HepG2 (cell line): Measurements from ENCODE around the gene ADAM15. TPM values are rescaled to one million over a fixed set of nuclear protein-coding genes. Genes with fewer than 3 reads are reported as not detected.

ENCODE experiments used
- CHD2 ChIP-seq: IDR thresholded peaks from 2 replicates; pipeline ENCODE4 v1.6.1; 2011; ENCODE audit warnings: low read depth, low read length, improper control_type of control experiment
- GPN1 ChIP-seq: sonication (generic); formaldehyde crosslinking; IDR thresholded peaks from 2 replicates; pipeline ENCODE4 v1.5.1; 2020; ENCODE audit warnings: missing genetic modification reagents, borderline replicate concordance
- ISX ChIP-seq: sonication (generic); formaldehyde crosslinking; conservative IDR thresholded peaks from 2 replicates; pipeline ENCODE4 v1.5.0; 2020; ENCODE audit warnings: missing genetic modification reagents
- PITX1 ChIP-seq: sonication (generic); formaldehyde crosslinking; IDR thresholded peaks from 2 replicates; pipeline ENCODE4 v1.5.1; 2020; ENCODE audit warnings: mild to moderate bottlenecking, missing genetic modification reagents
- RNF2 ChIP-seq: fragments of 450-650 bp; conservative IDR thresholded peaks from 2 replicates; pipeline ENCODE4 v1.6.1; 2016; ENCODE audit warnings: low read depth
- ZNF432 ChIP-seq: sonication (generic); formaldehyde crosslinking; IDR thresholded peaks from 2 replicates; pipeline ENCODE4 v1.5.0; 2020; ENCODE audit warnings: missing genetic modification reagents, mild to moderate bottlenecking, borderline replicate concordance
- ZNF552 ChIP-seq: sonication (generic); formaldehyde crosslinking; IDR thresholded peaks from 2 replicates; pipeline ENCODE4 v1.9.0; 2022; ENCODE audit warnings: missing genetic modification reagents, mild to moderate bottlenecking, borderline replicate concordance
- ZNF619 ChIP-seq: sonication (generic); formaldehyde crosslinking; IDR thresholded peaks from 2 replicates; pipeline ENCODE4 v1.4.0; 2020; ENCODE audit warnings: mild to moderate bottlenecking, missing genetic modification reagents
- ZNF891 ChIP-seq: sonication (generic); formaldehyde crosslinking; IDR thresholded peaks from 2 replicates; pipeline ENCODE4 v1.5.0; 2020; ENCODE audit warnings: mild to moderate bottlenecking, missing genetic modification reagents
- ZSCAN21 ChIP-seq: sonication (generic); formaldehyde crosslinking; IDR thresholded peaks from 2 replicates; pipeline ENCODE4 v1.8.0; 2022; ENCODE audit warnings: mild to moderate bottlenecking, missing genetic modification reagents, moderate library complexity, borderline replicate concordance
- polyA plus RNA-seq, 8 experiments: library from polyadenylated mRNA; depleted of rRNA in 3 of 8; stranded (reverse) in 7 of 8; unstranded in 1 of 8; fragments of >200 nt; fragmentation: Illumina TruSeq in 4 of 8; extraction: Trizol in 4 of 8; gene quantifications; 2 replicates each; pipeline versions ENCODE4 v1.2.1 to v1.2.3, GENCODE V29; 2011 to 2016; ENCODE audit warnings: low read depth in 4 of 8, missing spikeins in 1 of 8, mixed read lengths in 1 of 8; ENCODE audit not compliant: insufficient read depth in 1 of 8
- total RNA-seq, 5 experiments: library from RNA; depleted of rRNA; stranded (reverse); fragments of >200 nt; fragmentation: Illumina TruSeq; extraction: Trizol; gene quantifications; 2 replicates each; pipeline ENCODE4 v1.2.3, GENCODE V29; 2016; ENCODE audit warnings: low read depth in 1 of 5
- TF ChIP-seq, protein P1 (sequence below): sonication (generic); formaldehyde crosslinking; IDR thresholded peaks from 2 replicates; pipeline ENCODE4 v1.8.1; 2023; ENCODE audit warnings: mild to moderate bottlenecking, moderate library complexity, missing genetic modification reagents
- TF ChIP-seq, protein P2 (sequence below): sonication (generic); formaldehyde crosslinking; IDR thresholded peaks from 2 replicates; pipeline ENCODE4 v1.8.0; 2023; ENCODE audit warnings: mild to moderate bottlenecking, missing genetic modification reagents
- TF ChIP-seq, protein P3 (sequence below): sonication (generic); formaldehyde crosslinking; IDR thresholded peaks from 2 replicates; pipeline ENCODE4 v1.4.0; 2020; ENCODE audit warnings: missing genetic modification reagents, borderline replicate concordance
- TF ChIP-seq, protein P4 (sequence below): sonication (generic); formaldehyde crosslinking; IDR thresholded peaks from 2 replicates; pipeline ENCODE4 v1.9.0; 2022; ENCODE audit warnings: missing genetic modification reagents, mild to moderate bottlenecking, borderline replicate concordance
- TF ChIP-seq, protein P5 (sequence below): sonication (generic); formaldehyde crosslinking; IDR thresholded peaks from 2 replicates; pipeline ENCODE4 v1.5.0; 2020; ENCODE audit warnings: mild to moderate bottlenecking, missing genetic modification reagents
- TF ChIP-seq, protein P6 (sequence below): sonication (generic); formaldehyde crosslinking; IDR thresholded peaks from 2 replicates; pipeline ENCODE4 v1.4.0; 2020; ENCODE audit warnings: missing genetic modification reagents

The ADAM15 gene
- total and polyA plus RNA-seq, 2 of the 13 experiments (the other 11 are each of a cell fraction or from before 2014, with no cell fraction given): 17.9 to 25.6 TPM

DNA sequence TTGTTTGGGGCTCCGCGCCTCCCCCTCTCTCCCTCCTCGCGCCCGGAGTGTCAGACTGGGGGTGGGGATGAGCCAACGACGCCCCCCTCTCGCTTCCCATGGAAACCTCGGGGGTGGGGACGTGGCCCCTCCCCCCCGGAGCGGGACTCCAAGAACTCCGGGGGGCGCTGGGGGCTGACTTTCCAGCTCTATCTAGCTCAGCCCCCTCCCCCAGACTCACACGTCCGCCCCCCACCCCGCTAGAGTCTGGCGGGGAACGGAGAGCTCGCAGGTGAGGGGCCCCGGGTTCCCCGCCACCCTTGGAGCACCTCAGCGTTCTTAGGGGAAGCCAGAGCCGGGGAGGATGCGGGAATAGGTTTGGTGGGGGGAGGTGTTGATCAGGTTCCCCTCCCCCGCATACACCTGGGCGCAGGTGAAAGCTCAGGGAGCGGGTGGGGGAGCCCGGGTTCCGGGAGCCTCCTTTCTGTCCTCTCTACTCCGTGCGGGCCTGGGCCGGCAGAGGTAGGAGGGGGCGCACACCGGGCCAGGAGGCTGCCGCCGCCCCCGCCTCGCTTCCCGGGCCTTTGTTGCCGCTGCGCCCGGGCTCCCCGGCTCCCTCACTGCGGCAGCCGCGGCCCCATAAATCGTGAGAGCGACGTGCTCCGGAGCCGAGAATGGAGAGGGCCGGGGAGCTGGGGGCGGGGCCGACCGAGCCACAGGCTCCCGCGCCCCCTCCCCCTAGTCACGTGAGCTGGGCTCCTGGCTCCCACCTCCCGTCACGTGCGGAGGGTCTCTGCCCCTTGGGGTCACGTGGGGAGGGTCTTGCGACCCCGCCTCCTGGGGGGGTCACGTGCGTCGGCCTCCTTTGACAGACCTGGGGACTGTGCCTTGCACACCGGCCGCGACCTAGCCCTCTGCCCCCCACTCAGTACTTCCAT lies 29.5 kb downstream of the ADAM15 start (continued):
- TF ChIP-seq, protein P1, sequence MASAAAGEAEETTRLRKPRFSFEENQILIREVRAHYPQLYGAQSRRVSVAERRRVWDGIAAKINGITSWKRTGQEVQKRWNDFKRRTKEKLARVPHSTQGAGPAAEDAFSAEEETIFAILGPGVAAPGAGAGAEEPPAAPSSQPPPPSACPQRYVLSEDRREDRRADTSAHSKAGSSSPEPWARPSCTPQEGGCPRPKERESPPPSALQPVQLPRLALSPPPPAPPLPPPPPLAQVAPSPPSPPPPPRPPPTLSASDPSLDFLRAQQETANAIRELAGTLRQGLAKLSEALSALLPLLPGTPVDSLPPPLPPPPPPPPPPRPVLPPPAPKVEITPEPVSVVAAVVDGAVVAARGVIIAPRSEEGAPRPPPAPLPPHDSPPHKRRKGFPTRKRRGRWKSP (CRISPR knock-in tag): peak; percentile 25; the same call in 1 of the 2 replicates
- TF ChIP-seq ISX (CRISPR knock-in tag) (no peak), RNF2 (no peak), ZNF552 (CRISPR knock-in tag) (no peak), ZNF619 (CRISPR knock-in tag) (no peak), PITX1 (CRISPR knock-in tag) (no peak), ZSCAN21 (no peak), ZNF891 (no peak), ZNF432 (CRISPR knock-in tag) (no peak), CHD2 (no peak), GPN1 (no peak)
- TF ChIP-seq, protein P2, sequence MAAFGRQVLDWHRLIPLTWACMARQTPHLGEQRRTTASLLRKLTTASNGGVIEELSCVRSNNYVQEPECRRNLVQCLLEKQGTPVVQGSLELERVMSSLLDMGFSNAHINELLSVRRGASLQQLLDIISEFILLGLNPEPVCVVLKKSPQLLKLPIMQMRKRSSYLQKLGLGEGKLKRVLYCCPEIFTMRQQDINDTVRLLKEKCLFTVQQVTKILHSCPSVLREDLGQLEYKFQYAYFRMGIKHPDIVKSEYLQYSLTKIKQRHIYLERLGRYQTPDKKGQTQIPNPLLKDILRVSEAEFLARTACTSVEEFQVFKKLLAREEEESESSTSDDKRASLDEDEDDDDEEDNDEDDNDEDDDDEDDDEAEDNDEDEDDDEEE (CRISPR knock-in tag): no peak
- TF ChIP-seq, protein P3, sequence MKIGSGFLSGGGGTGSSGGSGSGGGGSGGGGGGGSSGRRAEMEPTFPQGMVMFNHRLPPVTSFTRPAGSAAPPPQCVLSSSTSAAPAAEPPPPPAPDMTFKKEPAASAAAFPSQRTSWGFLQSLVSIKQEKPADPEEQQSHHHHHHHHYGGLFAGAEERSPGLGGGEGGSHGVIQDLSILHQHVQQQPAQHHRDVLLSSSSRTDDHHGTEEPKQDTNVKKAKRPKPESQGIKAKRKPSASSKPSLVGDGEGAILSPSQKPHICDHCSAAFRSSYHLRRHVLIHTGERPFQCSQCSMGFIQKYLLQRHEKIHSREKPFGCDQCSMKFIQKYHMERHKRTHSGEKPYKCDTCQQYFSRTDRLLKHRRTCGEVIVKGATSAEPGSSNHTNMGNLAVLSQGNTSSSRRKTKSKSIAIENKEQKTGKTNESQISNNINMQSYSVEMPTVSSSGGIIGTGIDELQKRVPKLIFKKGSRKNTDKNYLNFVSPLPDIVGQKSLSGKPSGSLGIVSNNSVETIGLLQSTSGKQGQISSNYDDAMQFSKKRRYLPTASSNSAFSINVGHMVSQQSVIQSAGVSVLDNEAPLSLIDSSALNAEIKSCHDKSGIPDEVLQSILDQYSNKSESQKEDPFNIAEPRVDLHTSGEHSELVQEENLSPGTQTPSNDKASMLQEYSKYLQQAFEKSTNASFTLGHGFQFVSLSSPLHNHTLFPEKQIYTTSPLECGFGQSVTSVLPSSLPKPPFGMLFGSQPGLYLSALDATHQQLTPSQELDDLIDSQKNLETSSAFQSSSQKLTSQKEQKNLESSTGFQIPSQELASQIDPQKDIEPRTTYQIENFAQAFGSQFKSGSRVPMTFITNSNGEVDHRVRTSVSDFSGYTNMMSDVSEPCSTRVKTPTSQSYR: peak; percentile 32; the same call in 1 of the 2 replicates
- TF ChIP-seq, protein P4, sequence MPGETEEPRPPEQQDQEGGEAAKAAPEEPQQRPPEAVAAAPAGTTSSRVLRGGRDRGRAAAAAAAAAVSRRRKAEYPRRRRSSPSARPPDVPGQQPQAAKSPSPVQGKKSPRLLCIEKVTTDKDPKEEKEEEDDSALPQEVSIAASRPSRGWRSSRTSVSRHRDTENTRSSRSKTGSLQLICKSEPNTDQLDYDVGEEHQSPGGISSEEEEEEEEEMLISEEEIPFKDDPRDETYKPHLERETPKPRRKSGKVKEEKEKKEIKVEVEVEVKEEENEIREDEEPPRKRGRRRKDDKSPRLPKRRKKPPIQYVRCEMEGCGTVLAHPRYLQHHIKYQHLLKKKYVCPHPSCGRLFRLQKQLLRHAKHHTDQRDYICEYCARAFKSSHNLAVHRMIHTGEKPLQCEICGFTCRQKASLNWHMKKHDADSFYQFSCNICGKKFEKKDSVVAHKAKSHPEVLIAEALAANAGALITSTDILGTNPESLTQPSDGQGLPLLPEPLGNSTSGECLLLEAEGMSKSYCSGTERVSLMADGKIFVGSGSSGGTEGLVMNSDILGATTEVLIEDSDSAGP (CRISPR knock-in tag): 0 out of 2 replicates have a peak, but pooled peaks have one; percentile 20
- TF ChIP-seq, protein P5, sequence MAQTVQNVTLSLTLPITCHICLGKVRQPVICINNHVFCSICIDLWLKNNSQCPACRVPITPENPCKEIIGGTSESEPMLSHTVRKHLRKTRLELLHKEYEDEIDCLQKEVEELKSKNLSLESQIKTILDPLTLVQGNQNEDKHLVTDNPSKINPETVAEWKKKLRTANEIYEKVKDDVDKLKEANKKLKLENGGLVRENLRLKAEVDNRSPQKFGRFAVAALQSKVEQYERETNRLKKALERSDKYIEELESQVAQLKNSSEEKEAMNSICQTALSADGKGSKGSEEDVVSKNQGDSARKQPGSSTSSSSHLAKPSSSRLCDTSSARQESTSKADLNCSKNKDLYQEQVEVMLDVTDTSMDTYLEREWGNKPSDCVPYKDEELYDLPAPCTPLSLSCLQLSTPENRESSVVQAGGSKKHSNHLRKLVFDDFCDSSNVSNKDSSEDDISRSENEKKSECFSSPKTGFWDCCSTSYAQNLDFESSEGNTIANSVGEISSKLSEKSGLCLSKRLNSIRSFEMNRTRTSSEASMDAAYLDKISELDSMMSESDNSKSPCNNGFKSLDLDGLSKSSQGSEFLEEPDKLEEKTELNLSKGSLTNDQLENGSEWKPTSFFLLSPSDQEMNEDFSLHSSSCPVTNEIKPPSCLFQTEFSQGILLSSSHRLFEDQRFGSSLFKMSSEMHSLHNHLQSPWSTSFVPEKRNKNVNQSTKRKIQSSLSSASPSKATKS (CRISPR knock-in tag): no peak
- TF ChIP-seq, protein P6, sequence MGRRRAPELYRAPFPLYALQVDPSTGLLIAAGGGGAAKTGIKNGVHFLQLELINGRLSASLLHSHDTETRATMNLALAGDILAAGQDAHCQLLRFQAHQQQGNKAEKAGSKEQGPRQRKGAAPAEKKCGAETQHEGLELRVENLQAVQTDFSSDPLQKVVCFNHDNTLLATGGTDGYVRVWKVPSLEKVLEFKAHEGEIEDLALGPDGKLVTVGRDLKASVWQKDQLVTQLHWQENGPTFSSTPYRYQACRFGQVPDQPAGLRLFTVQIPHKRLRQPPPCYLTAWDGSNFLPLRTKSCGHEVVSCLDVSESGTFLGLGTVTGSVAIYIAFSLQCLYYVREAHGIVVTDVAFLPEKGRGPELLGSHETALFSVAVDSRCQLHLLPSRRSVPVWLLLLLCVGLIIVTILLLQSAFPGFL (CRISPR knock-in tag): no peak
